HepG2 (cell line): ENCODE results near the gene VPS52. TPM values are rescaled to one million over a fixed set of nuclear protein-coding genes. Genes with fewer than 3 reads are reported as not detected.
A peak's percentile ranks its signal among the peaks of the same experiment; 100 is the strongest.

ENCODE experiments used
- HOXD1 ChIP-seq: sonication (generic); formaldehyde crosslinking; IDR thresholded peaks from 2 replicates; pipeline ENCODE4 v1.5.0; 2020; ENCODE audit warnings: missing genetic modification reagents
- MEF2D ChIP-seq: sonication (generic); formaldehyde crosslinking; IDR thresholded peaks from 2 replicates; pipeline ENCODE4 v1.5.1; 2020; ENCODE audit warnings: mild to moderate bottlenecking, missing genetic modification reagents
- PAF1 ChIP-seq: IDR thresholded peaks from 2 replicates; pipeline ENCODE4 v1.6.1; 2016; ENCODE audit warnings: missing genetic modification reagents, missing compliant biosample characterization
- RAD51 ChIP-seq: fragments of 450-650 bp; IDR thresholded peaks from 2 replicates; pipeline ENCODE4 v1.6.1; 2016; ENCODE audit warnings: borderline replicate concordance
- ZBTB7A ChIP-seq: sonication (generic); formaldehyde crosslinking; IDR thresholded peaks from 2 replicates; pipeline ENCODE4 v1.8.0; 2022; ENCODE audit warnings: mild to moderate bottlenecking, missing genetic modification reagents
- ZNF883 ChIP-seq: sonication (generic); formaldehyde crosslinking; IDR thresholded peaks from 2 replicates; pipeline ENCODE4 v1.5.1; 2020; ENCODE audit warnings: mild to moderate bottlenecking, missing genetic modification reagents; ENCODE audit errors: not compliant biosample characterization
- ZSCAN30 ChIP-seq: sonication (generic); formaldehyde crosslinking; IDR thresholded peaks from 2 replicates; pipeline ENCODE4 v1.5.0; 2020; ENCODE audit warnings: mild to moderate bottlenecking, missing genetic modification reagents
- polyA plus RNA-seq, 8 experiments: library from polyadenylated mRNA; depleted of rRNA in 3 of 8; stranded (reverse) in 7 of 8; unstranded in 1 of 8; fragments of >200 nt; fragmentation: Illumina TruSeq in 4 of 8; extraction: Trizol in 4 of 8; gene quantifications; 2 replicates each; pipeline versions ENCODE4 v1.2.1 to v1.2.3, GENCODE V29; 2011 to 2016; ENCODE audit warnings: low read depth in 4 of 8, missing spikeins in 1 of 8, mixed read lengths in 1 of 8; ENCODE audit not compliant: insufficient read depth in 1 of 8
- total RNA-seq, 5 experiments: library from RNA; depleted of rRNA; stranded (reverse); fragments of >200 nt; fragmentation: Illumina TruSeq; extraction: Trizol; gene quantifications; 2 replicates each; pipeline ENCODE4 v1.2.3, GENCODE V29; 2016; ENCODE audit warnings: low read depth in 1 of 5
- TF ChIP-seq, protein P1 (sequence below): sonication (generic); formaldehyde crosslinking; IDR thresholded peaks from 2 replicates; pipeline ENCODE4 v1.5.1; 2020; ENCODE audit warnings: mild to moderate bottlenecking, missing genetic modification reagents, borderline replicate concordance
- TF ChIP-seq, protein P2 (sequence below): fragments of 450-650 bp; IDR thresholded peaks from 2 replicates; pipeline ENCODE4 v1.6.1; 2017; ENCODE audit warnings: mild to moderate bottlenecking
- TF ChIP-seq, protein P3 (sequence below): sonication (generic); formaldehyde crosslinking; IDR thresholded peaks from 2 replicates; pipeline ENCODE4 v1.5.0; 2020; ENCODE audit warnings: mild to moderate bottlenecking, low read depth, missing genetic modification reagents, borderline replicate concordance
- TF ChIP-seq, protein P4 (sequence below): sonication (generic); formaldehyde crosslinking; IDR thresholded peaks from 2 replicates; pipeline ENCODE4 v1.4.0; 2020; ENCODE audit warnings: missing genetic modification reagents
- TF ChIP-seq, protein P5 (sequence below): sonication (generic); formaldehyde crosslinking; IDR thresholded peaks from 2 replicates; pipeline ENCODE4 v1.4.0; 2020; ENCODE audit warnings: missing genetic modification reagents, borderline replicate concordance
- TF ChIP-seq, protein P6 (sequence below): sonication (generic); formaldehyde crosslinking; IDR thresholded peaks from 2 replicates; pipeline ENCODE4 v1.8.0; 2022; ENCODE audit warnings: missing genetic modification reagents, mild to moderate bottlenecking, inconsistent platforms, borderline replicate concordance

VPS52 gene
- total and polyA plus RNA-seq, 2 of the 13 experiments (the other 11 are each of a cell fraction or from before 2014, with no cell fraction given) = 48.9 to 85.5 TPM

DNA sequence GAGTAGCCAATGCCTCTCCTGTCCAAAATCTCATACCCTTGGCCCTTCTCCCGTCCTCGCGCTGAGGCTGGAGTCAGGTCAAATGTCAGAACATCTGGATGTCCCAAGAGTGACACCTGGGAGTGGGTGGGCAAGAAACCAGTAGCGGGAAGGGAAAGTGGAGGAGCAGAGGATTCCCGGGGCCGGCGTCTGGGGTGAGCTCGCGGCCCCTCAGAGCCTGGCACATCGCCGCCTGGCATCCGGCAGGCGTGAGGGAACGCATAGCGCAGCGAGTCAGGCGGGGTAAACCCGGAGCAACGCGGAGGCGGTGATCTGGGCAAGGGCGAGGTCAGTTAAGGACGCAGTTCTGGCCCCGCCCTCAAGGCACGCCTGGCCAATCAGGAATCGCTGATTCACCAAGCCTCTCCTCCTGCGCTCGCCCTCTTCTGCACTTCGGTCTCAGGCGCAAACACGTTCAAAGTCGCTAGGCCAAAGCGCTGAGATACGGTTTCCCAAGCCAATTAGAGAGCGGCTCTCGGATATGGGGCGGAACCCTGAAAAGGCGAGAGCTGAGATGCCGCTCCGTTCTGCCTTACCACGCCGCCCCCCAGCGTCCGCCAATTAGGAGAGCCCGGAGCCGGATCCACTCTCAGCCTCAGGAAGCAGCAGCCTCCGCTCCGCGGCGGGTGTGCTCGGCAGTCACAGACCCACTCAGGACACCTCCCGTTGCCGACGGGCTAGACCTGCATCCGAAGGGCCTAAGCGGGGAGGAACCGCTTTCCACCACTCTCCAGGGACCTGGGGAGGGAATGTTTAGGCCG lies 22.5 kb downstream of the VPS52 start (continued):
- TF ChIP-seq, protein P1, sequence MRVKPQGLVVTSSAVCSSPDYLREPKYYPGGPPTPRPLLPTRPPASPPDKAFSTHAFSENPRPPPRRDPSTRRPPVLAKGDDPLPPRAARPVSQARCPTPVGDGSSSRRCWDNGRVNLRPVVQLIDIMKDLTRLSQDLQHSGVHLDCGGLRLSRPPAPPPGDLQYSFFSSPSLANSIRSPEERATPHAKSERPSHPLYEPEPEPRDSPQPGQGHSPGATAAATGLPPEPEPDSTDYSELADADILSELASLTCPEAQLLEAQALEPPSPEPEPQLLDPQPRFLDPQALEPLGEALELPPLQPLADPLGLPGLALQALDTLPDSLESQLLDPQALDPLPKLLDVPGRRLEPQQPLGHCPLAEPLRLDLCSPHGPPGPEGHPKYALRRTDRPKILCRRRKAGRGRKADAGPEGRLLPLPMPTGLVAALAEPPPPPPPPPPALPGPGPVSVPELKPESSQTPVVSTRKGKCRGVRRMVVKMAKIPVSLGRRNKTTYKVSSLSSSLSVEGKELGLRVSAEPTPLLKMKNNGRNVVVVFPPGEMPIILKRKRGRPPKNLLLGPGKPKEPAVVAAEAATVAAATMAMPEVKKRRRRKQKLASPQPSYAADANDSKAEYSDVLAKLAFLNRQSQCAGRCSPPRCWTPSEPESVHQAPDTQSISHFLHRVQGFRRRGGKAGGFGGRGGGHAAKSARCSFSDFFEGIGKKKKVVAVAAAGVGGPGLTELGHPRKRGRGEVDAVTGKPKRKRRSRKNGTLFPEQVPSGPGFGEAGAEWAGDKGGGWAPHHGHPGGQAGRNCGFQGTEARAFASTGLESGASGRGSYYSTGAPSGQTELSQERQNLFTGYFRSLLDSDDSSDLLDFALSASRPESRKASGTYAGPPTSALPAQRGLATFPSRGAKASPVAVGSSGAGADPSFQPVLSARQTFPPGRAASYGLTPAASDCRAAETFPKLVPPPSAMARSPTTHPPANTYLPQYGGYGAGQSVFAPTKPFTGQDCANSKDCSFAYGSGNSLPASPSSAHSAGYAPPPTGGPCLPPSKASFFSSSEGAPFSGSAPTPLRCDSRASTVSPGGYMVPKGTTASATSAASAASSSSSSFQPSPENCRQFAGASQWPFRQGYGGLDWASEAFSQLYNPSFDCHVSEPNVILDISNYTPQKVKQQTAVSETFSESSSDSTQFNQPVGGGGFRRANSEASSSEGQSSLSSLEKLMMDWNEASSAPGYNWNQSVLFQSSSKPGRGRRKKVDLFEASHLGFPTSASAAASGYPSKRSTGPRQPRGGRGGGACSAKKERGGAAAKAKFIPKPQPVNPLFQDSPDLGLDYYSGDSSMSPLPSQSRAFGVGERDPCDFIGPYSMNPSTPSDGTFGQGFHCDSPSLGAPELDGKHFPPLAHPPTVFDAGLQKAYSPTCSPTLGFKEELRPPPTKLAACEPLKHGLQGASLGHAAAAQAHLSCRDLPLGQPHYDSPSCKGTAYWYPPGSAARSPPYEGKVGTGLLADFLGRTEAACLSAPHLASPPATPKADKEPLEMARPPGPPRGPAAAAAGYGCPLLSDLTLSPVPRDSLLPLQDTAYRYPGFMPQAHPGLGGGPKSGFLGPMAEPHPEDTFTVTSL (CRISPR knock-in tag) = no peak; the same call in 1 of the 2 replicates
- TF ChIP-seq ZBTB7A (CRISPR knock-in tag) (no peak), PAF1 (CRISPR knock-in tag) (no peak; the same call in none of the 2 replicates), ZNF883 (CRISPR knock-in tag) (peak; percentile 5), RAD51 (no peak), MEF2D (no peak; the same call in none of the 2 replicates), ZSCAN30 (CRISPR knock-in tag) (no peak), HOXD1 (peak; percentile 69)
- TF ChIP-seq, protein P2, sequence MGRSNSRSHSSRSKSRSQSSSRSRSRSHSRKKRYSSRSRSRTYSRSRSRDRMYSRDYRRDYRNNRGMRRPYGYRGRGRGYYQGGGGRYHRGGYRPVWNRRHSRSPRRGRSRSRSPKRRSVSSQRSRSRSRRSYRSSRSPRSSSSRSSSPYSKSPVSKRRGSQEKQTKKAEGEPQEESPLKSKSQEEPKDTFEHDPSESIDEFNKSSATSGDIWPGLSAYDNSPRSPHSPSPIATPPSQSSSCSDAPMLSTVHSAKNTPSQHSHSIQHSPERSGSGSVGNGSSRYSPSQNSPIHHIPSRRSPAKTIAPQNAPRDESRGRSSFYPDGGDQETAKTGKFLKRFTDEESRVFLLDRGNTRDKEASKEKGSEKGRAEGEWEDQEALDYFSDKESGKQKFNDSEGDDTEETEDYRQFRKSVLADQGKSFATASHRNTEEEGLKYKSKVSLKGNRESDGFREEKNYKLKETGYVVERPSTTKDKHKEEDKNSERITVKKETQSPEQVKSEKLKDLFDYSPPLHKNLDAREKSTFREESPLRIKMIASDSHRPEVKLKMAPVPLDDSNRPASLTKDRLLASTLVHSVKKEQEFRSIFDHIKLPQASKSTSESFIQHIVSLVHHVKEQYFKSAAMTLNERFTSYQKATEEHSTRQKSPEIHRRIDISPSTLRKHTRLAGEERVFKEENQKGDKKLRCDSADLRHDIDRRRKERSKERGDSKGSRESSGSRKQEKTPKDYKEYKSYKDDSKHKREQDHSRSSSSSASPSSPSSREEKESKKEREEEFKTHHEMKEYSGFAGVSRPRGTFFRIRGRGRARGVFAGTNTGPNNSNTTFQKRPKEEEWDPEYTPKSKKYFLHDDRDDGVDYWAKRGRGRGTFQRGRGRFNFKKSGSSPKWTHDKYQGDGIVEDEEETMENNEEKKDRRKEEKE = no peak
- TF ChIP-seq, protein P3, sequence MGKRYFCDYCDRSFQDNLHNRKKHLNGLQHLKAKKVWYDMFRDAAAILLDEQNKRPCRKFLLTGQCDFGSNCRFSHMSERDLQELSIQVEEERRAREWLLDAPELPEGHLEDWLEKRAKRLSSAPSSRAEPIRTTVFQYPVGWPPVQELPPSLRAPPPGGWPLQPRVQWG (CRISPR knock-in tag) = no peak
- TF ChIP-seq, protein P4, sequence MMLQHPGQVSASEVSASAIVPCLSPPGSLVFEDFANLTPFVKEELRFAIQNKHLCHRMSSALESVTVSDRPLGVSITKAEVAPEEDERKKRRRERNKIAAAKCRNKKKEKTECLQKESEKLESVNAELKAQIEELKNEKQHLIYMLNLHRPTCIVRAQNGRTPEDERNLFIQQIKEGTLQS (CRISPR knock-in tag) = no peak
- TF ChIP-seq, protein P5, sequence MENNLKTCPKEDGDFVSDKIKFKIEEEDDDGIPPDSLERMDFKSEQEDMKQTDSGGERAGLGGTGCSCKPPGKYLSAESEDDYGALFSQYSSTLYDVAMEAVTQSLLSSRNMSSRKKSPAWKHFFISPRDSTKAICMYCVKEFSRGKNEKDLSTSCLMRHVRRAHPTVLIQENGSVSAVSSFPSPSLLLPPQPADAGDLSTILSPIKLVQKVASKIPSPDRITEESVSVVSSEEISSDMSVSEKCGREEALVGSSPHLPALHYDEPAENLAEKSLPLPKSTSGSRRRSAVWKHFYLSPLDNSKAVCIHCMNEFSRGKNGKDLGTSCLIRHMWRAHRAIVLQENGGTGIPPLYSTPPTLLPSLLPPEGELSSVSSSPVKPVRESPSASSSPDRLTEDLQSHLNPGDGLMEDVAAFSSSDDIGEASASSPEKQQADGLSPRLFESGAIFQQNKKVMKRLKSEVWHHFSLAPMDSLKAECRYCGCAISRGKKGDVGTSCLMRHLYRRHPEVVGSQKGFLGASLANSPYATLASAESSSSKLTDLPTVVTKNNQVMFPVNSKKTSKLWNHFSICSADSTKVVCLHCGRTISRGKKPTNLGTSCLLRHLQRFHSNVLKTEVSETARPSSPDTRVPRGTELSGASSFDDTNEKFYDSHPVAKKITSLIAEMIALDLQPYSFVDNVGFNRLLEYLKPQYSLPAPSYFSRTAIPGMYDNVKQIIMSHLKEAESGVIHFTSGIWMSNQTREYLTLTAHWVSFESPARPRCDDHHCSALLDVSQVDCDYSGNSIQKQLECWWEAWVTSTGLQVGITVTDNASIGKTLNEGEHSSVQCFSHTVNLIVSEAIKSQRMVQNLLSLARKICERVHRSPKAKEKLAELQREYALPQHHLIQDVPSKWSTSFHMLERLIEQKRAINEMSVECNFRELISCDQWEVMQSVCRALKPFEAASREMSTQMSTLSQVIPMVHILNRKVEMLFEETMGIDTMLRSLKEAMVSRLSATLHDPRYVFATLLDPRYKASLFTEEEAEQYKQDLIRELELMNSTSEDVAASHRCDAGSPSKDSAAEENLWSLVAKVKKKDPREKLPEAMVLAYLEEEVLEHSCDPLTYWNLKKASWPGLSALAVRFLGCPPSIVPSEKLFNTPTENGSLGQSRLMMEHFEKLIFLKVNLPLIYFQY (CRISPR knock-in tag) = no peak; the same call in 1 of the 2 replicates
- TF ChIP-seq, protein P6, sequence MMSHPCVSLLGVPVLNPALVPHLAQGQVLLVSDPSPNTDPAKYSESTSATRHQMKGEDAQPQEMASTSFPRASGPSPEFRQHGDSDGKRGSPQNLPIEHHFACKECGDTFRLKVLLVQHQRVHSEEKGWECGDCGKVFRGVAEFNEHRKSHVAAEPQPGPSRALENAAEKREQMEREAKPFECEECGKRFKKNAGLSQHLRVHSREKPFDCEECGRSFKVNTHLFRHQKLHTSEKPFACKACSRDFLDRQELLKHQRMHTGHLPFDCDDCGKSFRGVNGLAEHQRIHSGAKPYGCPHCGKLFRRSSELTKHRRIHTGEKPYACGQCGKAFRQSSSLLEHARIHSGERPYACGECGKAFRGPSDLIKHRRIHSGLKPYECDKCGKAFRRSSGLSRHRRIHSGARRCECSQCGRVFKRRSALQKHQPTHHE = no peak
